T-helper 1 cell treated with Interleukin-12 subunit alpha and Interleukin-12 subunit beta and Interleukin-4 antibody, amounts not matched to agents 30 μg/mL and 1 μg/mL, for 36 hours (primary cell): Measurements from ENCODE around the gene ANKRD22.

Experiments
- H3K27ac Mint-ChIP-seq: one replicate; pipeline ENCODE4 v1.8.0; 2021; ENCODE audit warnings: mild to moderate bottlenecking, mixed read lengths
- H3K27me3 Mint-ChIP-seq: one replicate; pipeline ENCODE4 v1.8.0; 2021; ENCODE audit warnings: low read depth, mixed read lengths
- H3K36me3 Mint-ChIP-seq: one replicate; pipeline ENCODE4 v1.8.0; 2021; ENCODE audit warnings: low read depth, mixed read lengths
- H3K4me1 Mint-ChIP-seq: one replicate; pipeline ENCODE4 v1.8.0; 2021; ENCODE audit warnings: low read depth, mixed read lengths
- H3K4me3 Mint-ChIP-seq: one replicate; pipeline ENCODE4 v1.8.0; 2021; ENCODE audit warnings: mild to moderate bottlenecking, moderate library complexity, mixed read lengths
- H3K9me3 Mint-ChIP-seq: one replicate; pipeline ENCODE4 v1.8.0; 2021; ENCODE audit warnings: mixed read lengths

ANKRD22 gene

GRCh38 chr10:88805924-88806323 lies 45.7 kb downstream of the ANKRD22 start:
- Mint-ChIP-seq H3K27me3 (peaks cover 49% of the 10 kb centered on the region), H3K4me1 (peaks cover 11% of the 10 kb centered on the region), H3K4me3 (no peak overlapping the region), H3K36me3 (no peaks in the 10 kb centered on the region), H3K27ac (no peak overlapping the region), H3K9me3 (no peaks in the 10 kb centered on the region)

DNA sequence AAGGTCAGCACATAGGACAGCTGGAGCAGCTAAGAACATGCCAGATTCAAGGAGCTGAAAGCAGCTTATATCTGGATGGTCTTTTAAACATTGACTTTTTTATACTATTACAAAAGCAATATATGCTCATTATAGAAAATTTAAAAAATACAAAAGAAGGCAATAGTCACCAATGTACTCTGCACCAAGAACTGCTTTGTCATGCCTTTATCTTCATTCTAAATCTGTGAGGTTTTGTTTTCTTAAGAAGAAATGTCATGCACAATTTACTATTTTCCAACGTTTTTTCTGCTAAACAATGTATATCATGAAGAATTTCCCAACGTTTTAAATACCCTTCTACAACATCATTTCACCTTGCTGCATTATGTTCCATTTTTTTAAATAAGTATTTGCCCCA lies 46.3 kb downstream of the ANKRD22 start:
- Mint-ChIP-seq H3K27me3 (peaks cover 53% of the 10 kb centered on the region), H3K36me3 (no peaks in the 10 kb centered on the region), H3K27ac (no peak overlapping the region), H3K4me1 (peaks cover 11% of the 10 kb centered on the region), H3K9me3 (no peaks in the 10 kb centered on the region), H3K4me3 (no peak overlapping the region)

DNA sequence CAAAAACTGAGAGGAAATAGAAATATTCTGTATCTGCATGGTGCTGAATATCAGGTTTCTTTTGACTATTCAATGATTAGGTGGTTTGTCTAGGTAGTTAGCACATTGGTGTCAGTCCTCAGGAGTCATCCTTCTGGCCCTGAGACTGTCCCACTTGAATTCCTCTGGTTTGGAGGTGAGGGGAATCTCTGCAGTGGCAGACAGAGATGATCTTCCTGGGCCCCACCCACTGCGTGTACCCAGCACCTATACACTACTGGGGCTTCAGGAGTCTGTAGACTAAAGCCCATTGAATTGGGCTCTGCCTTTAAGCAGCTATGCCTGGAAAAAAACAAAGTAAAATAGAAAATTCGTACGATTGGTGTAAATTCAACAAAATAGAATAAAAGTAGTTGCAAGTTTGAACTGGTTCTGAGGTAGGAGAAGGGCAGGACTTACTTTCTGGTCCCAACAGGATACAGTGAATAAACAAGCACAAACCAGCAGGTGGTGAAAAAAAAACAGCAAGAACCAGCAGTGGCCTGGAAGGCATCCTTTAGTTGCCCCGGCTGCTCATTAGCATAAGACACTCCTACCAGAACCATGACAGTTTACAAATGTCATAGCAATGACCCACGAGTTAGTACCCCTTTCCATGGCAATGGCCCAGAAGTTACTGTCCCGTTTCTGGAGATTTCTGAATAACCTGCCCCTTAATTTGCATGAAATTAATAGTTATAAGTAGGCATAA lies 47.4 kb downstream of the ANKRD22 start:
- H3K4me1 Mint-ChIP-seq: peaks cover 7% of the 10 kb centered on the region
- no peak overlapping the region for H3K27ac Mint-ChIP-seq
- no peaks in the 10 kb centered on the region for H3K9me3 Mint-ChIP-seq
- H3K27me3 Mint-ChIP-seq: peaks cover 54% of the 10 kb centered on the region
- no peaks in the 10 kb centered on the region for H3K36me3 Mint-ChIP-seq
- no peak overlapping the region for H3K4me3 Mint-ChIP-seq

GRCh38 chr10:88803641-88804040 lies 48.0 kb downstream of the ANKRD22 start:
- H3K36me3 Mint-ChIP-seq: no peaks in the 10 kb centered on the region
- no peaks in the 10 kb centered on the region for H3K9me3 Mint-ChIP-seq
- H3K4me1 Mint-ChIP-seq: peaks cover 7% of the 10 kb centered on the region
- H3K27ac Mint-ChIP-seq: no peak overlapping the region
- no peak overlapping the region for H3K4me3 Mint-ChIP-seq
- peaks cover 58% of the 10 kb centered on the region for H3K27me3 Mint-ChIP-seq

DNA sequence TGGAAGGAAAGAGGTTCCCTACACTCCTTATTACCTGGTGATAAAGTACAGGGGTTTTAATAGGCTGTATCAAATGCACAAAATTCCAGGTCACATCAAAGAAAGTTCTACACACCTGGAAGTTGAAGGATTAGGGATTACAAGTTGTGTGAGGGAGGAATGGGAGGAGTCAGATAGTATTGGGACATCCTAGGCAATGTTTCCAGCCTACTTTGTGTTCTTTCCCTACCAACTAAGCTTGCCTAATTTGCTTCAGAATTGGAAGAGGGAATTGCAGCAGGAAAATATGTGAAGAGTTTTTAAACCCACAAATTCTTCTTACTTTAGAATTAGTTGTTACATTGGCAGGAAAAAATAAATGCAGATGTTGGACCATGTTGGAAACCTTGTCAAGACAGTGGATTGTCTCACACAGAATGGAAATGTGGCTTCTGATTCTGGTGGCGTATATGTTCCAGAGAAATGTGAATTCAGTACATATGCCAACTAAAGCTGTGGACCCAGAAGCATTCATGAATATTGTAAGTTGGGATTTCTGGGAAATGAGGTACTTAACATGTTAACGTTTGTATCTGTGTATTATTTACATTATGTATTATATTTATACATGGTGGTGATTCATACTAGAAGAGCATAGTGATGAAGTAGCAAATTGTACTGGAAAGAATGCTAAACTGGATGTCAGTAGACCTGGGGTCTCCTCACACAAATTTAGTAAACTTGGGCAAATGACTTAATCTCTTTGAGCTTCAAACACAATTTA lies 48.9 kb downstream of the ANKRD22 start, which contains the start of gene LIPM:
Gene LIPM (plus strand): TSS at position 208 of the 763 bp plus-strand sequence. CDS start 167 bp downstream, at position 375.
- Mint-ChIP-seq H3K27ac (no peak within 1 kb of the TSS), H3K4me3 (no peak within 1 kb of the TSS), H3K9me3 (no peaks in the 10 kb centered on the region), H3K27me3 (peaks cover 67% of the 10 kb centered on the region), H3K36me3 (no peaks in the 10 kb centered on the region), H3K4me1 (peaks cover 7% of the 10 kb centered on the region)

DNA sequence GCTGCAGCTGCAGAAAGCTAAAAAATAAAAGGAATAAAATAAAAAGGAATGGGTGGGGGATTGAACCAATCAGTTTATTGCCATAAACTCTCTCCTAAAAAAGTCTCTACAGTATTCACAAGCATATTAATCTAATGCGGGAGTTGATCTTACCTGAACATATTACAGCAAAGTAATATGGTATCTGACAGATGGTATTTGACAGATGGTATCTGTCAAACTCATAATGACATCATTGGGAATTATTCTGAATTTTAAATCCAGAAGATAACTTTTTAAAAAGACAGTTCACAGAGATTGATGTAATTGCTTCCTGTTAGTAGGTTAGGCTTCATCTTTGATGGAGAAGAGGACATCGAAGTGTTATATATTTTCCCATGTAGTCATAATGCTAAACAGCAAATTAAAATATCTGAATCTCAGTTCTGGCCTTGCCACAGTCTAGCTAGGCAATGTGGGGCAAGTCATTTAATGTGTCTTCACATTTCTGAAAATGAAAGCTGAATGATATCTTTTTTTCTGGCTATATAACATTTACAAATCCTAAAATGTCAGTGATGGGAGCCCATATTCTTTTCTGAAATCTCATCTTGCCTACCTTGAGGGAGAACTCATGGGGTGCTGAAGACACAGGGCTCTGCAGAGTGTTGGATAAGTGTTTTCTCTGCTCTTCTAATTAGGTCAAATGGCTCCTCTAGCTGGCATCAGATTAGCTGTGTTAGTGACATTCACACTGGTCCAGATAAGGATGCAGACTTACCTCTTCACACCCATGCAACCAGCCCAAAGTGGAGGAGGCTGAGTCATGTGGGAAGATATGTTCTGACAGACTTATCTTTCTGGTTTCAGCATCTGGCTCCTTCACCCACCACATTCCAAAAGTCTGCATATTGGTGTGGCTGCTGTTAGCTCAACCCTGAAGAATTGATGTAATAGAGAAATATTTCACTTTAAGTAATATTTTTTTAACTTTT lies 51.2 kb downstream of the ANKRD22 start:
- Mint-ChIP-seq H3K27ac (no peak overlapping the region), H3K36me3 (no peaks in the 10 kb centered on the region), H3K4me3 (no peak overlapping the region), H3K27me3 (peaks cover 77% of the 10 kb centered on the region), H3K9me3 (no peaks in the 10 kb centered on the region), H3K4me1 (peaks cover 7% of the 10 kb centered on the region)

- no peak overlapping the region for H3K27ac Mint-ChIP-seq
- peaks cover 18% of the 10 kb centered on the region for H3K4me1 Mint-ChIP-seq
- no peaks in the 10 kb centered on the region for H3K36me3 Mint-ChIP-seq
- H3K27me3 Mint-ChIP-seq: peaks cover 54% of the 10 kb centered on the region
- no peak overlapping the region for H3K4me3 Mint-ChIP-seq
- H3K9me3 Mint-ChIP-seq: no peaks in the 10 kb centered on the region
These were observed 56.9 kb downstream of the ANKRD22 start for GRCh38 chr10:88794731-88795130.

DNA sequence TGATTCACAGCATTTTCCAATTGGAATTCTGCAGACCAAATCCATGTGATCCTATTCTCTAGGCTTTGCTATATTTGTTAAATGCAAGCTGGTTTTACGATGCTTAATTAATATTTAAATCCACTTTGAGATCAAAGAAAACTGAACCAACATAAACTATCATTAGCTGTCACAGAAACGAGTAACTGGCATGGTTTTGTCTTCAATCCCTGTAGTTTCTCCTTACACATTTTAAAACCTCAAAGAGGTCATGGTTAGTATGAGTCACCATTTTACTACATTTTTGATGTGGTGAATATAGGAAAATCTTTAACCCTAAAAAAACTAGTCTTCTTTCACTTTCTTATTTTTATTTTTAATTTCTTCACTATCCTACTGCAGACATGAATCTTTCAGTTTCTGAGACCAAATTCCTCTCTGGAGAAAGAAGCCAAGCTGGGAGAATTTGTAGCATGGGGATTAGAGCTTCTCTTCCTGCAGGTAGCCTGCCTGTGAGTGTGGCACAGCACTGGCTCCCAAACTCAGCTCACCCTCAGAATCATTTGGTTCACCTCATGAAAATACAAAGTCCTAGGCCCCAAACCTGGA lies 57.8 kb downstream of the ANKRD22 start:
- H3K27ac Mint-ChIP-seq: no peak overlapping the region

GRCh38 chr10:88792661-88793060 lies 59.0 kb downstream of the ANKRD22 start:
- Mint-ChIP-seq H3K36me3 (no peaks in the 10 kb centered on the region), H3K9me3 (no peaks in the 10 kb centered on the region), H3K4me3 (no peak overlapping the region), H3K27me3 (peaks cover 47% of the 10 kb centered on the region), H3K27ac (no peak overlapping the region), H3K4me1 (peaks cover 18% of the 10 kb centered on the region)

More for the DNA sequence above, 57.8 kb downstream of the ANKRD22 start:
- Mint-ChIP-seq H3K27me3 (peaks cover 52% of the 10 kb centered on the region), H3K4me1 (peaks cover 18% of the 10 kb centered on the region), H3K36me3 (no peaks in the 10 kb centered on the region), H3K9me3 (no peaks in the 10 kb centered on the region), H3K4me3 (peak overlapping the region; percentile 19)

DNA sequence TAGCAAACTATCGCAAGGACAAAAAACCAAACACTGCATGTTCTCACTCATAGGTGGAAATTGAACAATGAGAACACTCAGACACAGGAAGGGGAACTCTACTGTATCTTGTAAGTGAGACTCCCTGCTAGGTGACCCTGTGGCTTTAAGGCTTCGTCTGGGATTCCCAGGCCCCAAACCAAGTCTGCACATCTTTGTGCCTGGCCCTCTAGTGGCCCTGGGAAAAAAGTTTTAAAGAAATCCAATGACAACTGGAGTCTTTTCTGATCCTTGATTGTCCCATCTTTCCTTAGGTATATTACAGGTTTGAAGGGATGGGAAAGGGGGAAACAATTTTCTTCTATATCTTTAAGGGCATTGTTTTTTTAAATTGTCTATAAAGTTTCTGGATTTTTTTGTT lies 59.7 kb downstream of the ANKRD22 start:
- Mint-ChIP-seq H3K36me3 (no peaks in the 10 kb centered on the region), H3K4me3 (no peak overlapping the region), H3K27ac (no peak overlapping the region), H3K27me3 (peaks cover 40% of the 10 kb centered on the region), H3K4me1 (peaks cover 18% of the 10 kb centered on the region), H3K9me3 (no peaks in the 10 kb centered on the region)

DNA sequence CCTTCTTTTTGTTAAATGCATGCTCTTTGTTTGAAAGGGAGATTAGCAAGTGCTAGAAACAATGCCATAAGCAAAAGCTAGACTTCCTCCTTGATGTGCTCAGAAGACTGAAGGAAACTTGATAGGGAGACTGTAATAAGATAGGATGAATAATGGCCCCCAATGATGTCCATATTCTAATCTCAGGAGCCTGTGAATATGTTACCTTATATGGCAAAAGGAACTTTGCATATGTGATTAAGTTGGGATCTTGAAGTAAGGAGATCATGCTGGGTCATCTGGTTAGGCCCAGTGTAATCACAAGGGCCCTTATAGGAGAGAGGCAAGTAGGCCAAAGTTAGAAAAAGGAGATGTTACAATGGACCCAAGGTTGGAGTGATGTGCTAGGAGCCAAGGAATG lies 62.7 kb downstream of the ANKRD22 start:
- no peaks in the 10 kb centered on the region for H3K36me3 Mint-ChIP-seq
- H3K4me3 Mint-ChIP-seq: no peak overlapping the region
- H3K27ac Mint-ChIP-seq: no peak overlapping the region

DNA sequence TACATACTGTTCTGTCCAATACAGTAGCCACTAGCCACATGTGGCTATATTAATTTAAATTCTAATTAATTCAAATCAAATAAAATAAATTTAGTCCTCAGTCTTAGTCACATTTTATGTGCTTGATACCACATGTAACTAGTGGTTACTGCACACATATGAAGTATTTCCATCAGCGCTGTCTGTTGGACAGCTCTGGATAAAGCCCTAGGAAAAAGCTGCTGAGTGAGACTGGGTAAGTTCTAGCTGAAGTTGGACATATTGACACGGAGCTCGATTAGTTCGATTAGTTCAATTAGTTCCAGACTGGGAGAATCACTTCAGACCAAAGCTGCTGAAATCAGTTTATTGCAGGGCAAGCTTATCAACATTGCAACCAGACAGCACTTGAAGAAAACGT lies 64.2 kb downstream of the ANKRD22 start:
- no peak overlapping the region for H3K4me3 Mint-ChIP-seq
- H3K9me3 Mint-ChIP-seq: no peaks in the 10 kb centered on the region
- peaks cover 2% of the 10 kb centered on the region for H3K4me1 Mint-ChIP-seq
- no peaks in the 10 kb centered on the region for H3K36me3 Mint-ChIP-seq
- H3K27me3 Mint-ChIP-seq: peaks cover 31% of the 10 kb centered on the region
- no peak overlapping the region for H3K27ac Mint-ChIP-seq

More for the DNA sequence above, 62.7 kb downstream of the ANKRD22 start:
- Mint-ChIP-seq H3K27me3 (peaks cover 34% of the 10 kb centered on the region), H3K9me3 (no peaks in the 10 kb centered on the region), H3K4me1 (peaks cover 14% of the 10 kb centered on the region)

- Mint-ChIP-seq H3K4me3 (no peak overlapping the region), H3K27ac (no peak overlapping the region), H3K27me3 (peaks cover 36% of the 10 kb centered on the region)
These were observed 65.4 kb downstream of the ANKRD22 start for GRCh38 chr10:88786032-88786770.

More at GRCh38 chr10:88786032-88786770, 65.4 kb downstream of the ANKRD22 start:
- Mint-ChIP-seq H3K36me3 (no peaks in the 10 kb centered on the region), H3K9me3 (no peaks in the 10 kb centered on the region), H3K4me1 (no peaks in the 10 kb centered on the region)
